Spleen (tissue), 7 donors: ENCODE results near the gene LHB.

Experiments used
- CTCF ChIP-seq, 11 experiments: fragments of 200-600 bp in 7 of 11; fragments of 450-650 bp in 4 of 11; sonication (generic) in 4 of 11; IDR thresholded peaks in 8 of 11; conservative IDR thresholded peaks in 3 of 11; 1 replicate in 7 of 11; 2 replicates in 4 of 11; pipeline versions ENCODE4 v1.4.0 to v1.8.0; 2016 to 2021; ENCODE audit warnings: antibody characterized with exemption in 11 of 11, inconsistent platforms in 4 of 11, mild to moderate bottlenecking in 1 of 11
- POLR2A ChIP-seq, 3 donors: fragments of 450-650 bp; IDR thresholded peaks; one replicate each; pipeline ENCODE4 v1.5.1; 2017; ENCODE audit warnings: antibody characterized with exemption in 3 of 3, mild to moderate bottlenecking in 1 of 3
- POLR2AphosphoS5 ChIP-seq, 3 donors: sonication (generic); formaldehyde crosslinking; IDR thresholded peaks; one replicate each; pipeline ENCODE4 v1.5.1; 2017; ENCODE audit warnings: antibody characterized with exemption in 3 of 3
- donor health status: DM: no; HTN: no; CAD: no; lungs with moderate emphysema.
- donor health status: DM: no; HTN: no; CAD: no.
- donor health status: DM: no; HTN: no; CAD: no.

- TF ChIP-seq CTCF (IDR thresholded peaks at IDR 0.05 in 8 of 11, conservative IDR thresholded peaks at IDR 0.05 in 3 of 11) (no peak), POLR2AphosphoS5 (IDR thresholded peaks at IDR 0.05) (peak in 1 of 3 donors; percentile 14), POLR2A (IDR thresholded peaks at IDR 0.05) (no peak)
Observed at GRCh38 chr19:49057636-49058234, 40.8 kb upstream of the LHB start, which contains the start of gene CGB7.
